ENCODE data around the gene AZIN2. TPM values are rescaled to one million over a fixed set of nuclear protein-coding genes. Genes with fewer than 3 reads are reported as not detected.

AZIN2 gene
- total RNA-seq, 2 experiments from 2014 or later = 1.8 to 3.6 TPM

DNA sequence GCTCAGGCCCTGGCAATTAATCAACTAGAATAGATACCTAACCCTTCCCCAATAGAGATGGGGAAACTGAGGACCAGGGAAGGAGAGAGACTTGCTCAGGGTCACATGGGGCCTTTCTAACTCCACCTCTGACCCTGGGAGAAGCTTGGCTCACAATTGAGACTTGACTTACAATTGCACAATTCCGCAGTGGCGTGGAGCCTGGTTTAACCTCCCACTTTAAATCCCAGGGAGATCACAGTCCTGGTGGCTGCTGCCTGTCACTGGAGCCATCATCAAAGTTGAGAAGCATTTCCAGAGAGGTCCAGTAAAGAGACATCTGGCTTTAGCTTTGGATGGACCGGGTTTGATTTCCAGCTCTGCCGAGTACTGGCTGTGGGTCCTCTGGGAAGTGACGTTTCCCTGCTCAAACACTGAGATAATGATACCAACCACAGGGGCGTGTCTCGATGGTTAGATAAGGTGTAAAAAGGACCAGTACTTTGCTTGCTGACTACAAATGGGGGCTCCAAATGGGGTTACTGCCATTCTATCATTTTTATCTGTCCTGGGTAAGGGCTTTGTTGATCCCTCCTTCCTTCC is 61.6 kb downstream of the AZIN2 start:
- Mint-ChIP-seq H3K9me3 (no peaks in the 10 kb centered on the region), H3K4me3 (no peak overlapping the region), H3K4me1 (peaks cover 9% of the 10 kb centered on the region), H3K36me3 (no peaks in the 10 kb centered on the region), H3K27me3 (no peaks in the 10 kb centered on the region), H3K27ac (no peak overlapping the region)
- DNase-seq = no peak

DNA sequence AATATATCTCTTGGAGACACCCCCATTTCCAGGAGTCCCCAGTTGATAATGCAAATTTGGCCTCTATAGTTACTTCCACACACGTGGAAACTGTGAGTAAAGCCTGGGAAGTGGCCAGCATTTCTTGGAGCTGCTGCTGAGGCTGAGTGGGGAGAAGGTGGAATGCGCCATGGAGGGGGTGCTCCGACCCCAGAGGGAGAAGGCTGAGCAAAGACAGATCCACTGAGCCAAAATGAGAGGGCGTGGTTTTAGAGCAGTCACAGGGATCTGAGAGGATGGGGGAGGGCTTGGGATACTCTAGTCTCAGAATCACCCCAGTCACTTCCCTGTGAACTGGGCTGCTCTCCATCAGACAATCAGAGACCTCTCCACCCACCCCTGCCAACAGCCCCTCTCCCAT is 62.2 kb downstream of the AZIN2 start:
- no peak for DNase-seq
- Mint-ChIP-seq H3K4me3 (no peak overlapping the region), H3K9me3 (no peaks in the 10 kb centered on the region), H3K36me3 (no peaks in the 10 kb centered on the region), H3K4me1 (peaks cover 9% of the 10 kb centered on the region), H3K27me3 (no peaks in the 10 kb centered on the region), H3K27ac (no peak overlapping the region)

DNA sequence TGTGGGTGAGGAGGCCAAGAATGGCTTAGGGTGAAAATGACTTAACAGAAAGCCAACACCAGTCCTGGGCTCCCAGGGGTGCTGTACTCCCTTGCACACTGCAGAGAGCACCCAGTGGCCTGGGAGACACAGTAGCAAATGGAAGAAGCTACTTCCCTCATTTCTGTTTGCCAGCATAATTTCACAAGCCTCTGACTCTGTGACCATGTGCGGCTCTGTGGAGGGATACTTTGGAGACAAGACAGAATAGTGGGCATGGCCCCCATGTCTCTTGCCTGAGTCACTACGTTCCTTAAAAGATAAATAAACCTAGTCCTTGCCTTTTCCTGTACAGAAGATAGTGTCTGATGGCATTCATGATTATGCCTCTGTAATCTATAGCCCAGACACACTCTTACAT is 62.7 kb downstream of the AZIN2 start:
- DNase-seq = no peak
- Mint-ChIP-seq H3K27ac (no peak overlapping the region), H3K9me3 (no peaks in the 10 kb centered on the region), H3K4me3 (no peak overlapping the region), H3K36me3 (no peaks in the 10 kb centered on the region), H3K27me3 (no peaks in the 10 kb centered on the region), H3K4me1 (peaks cover 9% of the 10 kb centered on the region)

- no peaks in the 10 kb centered on the region for H3K36me3 Mint-ChIP-seq
- H3K27me3 Mint-ChIP-seq = no peaks in the 10 kb centered on the region
- peaks cover 5% of the 10 kb centered on the region for H3K4me1 Mint-ChIP-seq
- no peak overlapping the region for H3K27ac Mint-ChIP-seq
- H3K4me3 Mint-ChIP-seq = no peak overlapping the region
- no peaks in the 10 kb centered on the region for H3K9me3 Mint-ChIP-seq
- no peak for DNase-seq
Observed at GRCh38 chr1:33146003-33146402, 65.0 kb downstream of the AZIN2 start.

- Mint-ChIP-seq H3K27me3 (no peaks in the 10 kb centered on the region), H3K27ac (no peak overlapping the region), H3K4me1 (no peaks in the 10 kb centered on the region), H3K9me3 (no peaks in the 10 kb centered on the region), H3K36me3 (no peaks in the 10 kb centered on the region), H3K4me3 (no peak overlapping the region)
- no peak for DNase-seq
Observed at GRCh38 chr1:33147275-33147996, 66.5 kb downstream of the AZIN2 start.

GRCh38 chr1:33147997-33148314 is 67.0 kb downstream of the AZIN2 start:
- Mint-ChIP-seq H3K36me3 (no peaks in the 10 kb centered on the region), H3K27ac (no peak overlapping the region), H3K4me1 (no peaks in the 10 kb centered on the region), H3K4me3 (no peak overlapping the region), H3K9me3 (no peaks in the 10 kb centered on the region), H3K27me3 (no peaks in the 10 kb centered on the region)
- DNase-seq = no peak

- no peak for DNase-seq
- Mint-ChIP-seq H3K27ac (no peak overlapping the region), H3K27me3 (no peaks in the 10 kb centered on the region), H3K36me3 (no peaks in the 10 kb centered on the region), H3K4me3 (no peak overlapping the region), H3K9me3 (no peaks in the 10 kb centered on the region), H3K4me1 (no peaks in the 10 kb centered on the region)
Observed at GRCh38 chr1:33148615-33149014, 67.7 kb downstream of the AZIN2 start.

GRCh38 chr1:33149453-33150190 is 68.7 kb downstream of the AZIN2 start:
- H3K9me3 Mint-ChIP-seq = no peaks in the 10 kb centered on the region

GRCh38 chr1:33150522-33150921 is 69.6 kb downstream of the AZIN2 start:
- H3K9me3 Mint-ChIP-seq = no peaks in the 10 kb centered on the region
- H3K4me3 Mint-ChIP-seq = no peak overlapping the region
- no peaks in the 10 kb centered on the region for H3K4me1 Mint-ChIP-seq
- no peaks in the 10 kb centered on the region for H3K36me3 Mint-ChIP-seq
- DNase-seq = no peak
- H3K27me3 Mint-ChIP-seq = no peaks in the 10 kb centered on the region
- no peak overlapping the region for H3K27ac Mint-ChIP-seq

More at GRCh38 chr1:33149453-33150190, 68.7 kb downstream of the AZIN2 start:
- H3K4me1 Mint-ChIP-seq = no peaks in the 10 kb centered on the region
- no peak for DNase-seq
- H3K27ac Mint-ChIP-seq = no peak overlapping the region
- H3K27me3 Mint-ChIP-seq = no peaks in the 10 kb centered on the region
- no peak overlapping the region for H3K4me3 Mint-ChIP-seq
- no peaks in the 10 kb centered on the region for H3K36me3 Mint-ChIP-seq

DNA sequence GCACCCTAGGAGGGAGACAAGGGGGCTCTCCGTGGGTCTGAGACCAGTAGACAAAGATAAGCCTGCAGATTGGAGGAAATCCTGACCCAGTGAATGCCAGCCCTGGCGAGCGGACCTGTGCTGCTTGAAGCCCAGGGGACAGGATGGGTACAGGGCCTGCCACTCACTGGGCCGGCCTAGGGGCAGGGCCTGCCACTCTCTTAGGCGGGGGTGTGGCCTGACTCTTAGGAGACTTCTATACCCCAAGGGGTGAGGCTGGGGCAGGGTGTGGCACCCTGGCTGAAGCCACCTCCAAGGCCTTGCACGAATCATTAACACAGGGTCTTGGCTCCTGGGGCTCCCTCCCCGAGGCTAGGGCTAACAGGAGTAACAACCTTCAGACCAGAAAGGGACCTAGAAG is 70.2 kb downstream of the AZIN2 start:
- no peaks in the 10 kb centered on the region for H3K27me3 Mint-ChIP-seq
- H3K9me3 Mint-ChIP-seq = no peaks in the 10 kb centered on the region
- no peak overlapping the region for H3K27ac Mint-ChIP-seq
- no peak overlapping the region for H3K4me3 Mint-ChIP-seq
- no peaks in the 10 kb centered on the region for H3K36me3 Mint-ChIP-seq
- H3K4me1 Mint-ChIP-seq = no peaks in the 10 kb centered on the region
- DNase-seq = no peak

GRCh38 chr1:33152685-33153432 is 71.9 kb downstream of the AZIN2 start:
- H3K4me1 Mint-ChIP-seq = no peaks in the 10 kb centered on the region
- DNase-seq = no peak
- H3K27ac Mint-ChIP-seq = no peak overlapping the region
- no peak overlapping the region for H3K4me3 Mint-ChIP-seq
- no peaks in the 10 kb centered on the region for H3K36me3 Mint-ChIP-seq
- H3K9me3 Mint-ChIP-seq = no peaks in the 10 kb centered on the region
- no peaks in the 10 kb centered on the region for H3K27me3 Mint-ChIP-seq

DNA sequence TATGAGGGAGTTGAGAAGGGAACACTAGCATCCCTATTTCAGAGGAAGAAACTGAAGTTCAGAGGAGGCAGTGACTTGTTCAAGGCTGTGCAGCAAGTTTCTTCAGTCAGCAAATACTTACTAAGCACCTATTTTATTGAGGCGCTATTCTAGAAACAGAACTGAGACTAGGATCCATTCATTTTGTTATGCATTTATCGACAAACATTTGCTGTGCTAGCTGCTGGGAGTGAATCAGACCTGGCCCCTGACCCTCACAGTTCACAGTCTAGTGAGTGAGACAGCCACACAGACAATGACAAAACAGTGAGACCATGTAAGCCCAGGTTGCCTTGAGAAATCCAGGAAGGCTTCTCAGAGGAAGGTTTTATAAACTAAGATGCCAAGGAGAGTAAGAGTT is 72.7 kb downstream of the AZIN2 start:
- Mint-ChIP-seq H3K27ac (no peak overlapping the region), H3K27me3 (no peaks in the 10 kb centered on the region), H3K36me3 (no peaks in the 10 kb centered on the region), H3K4me3 (no peak overlapping the region), H3K4me1 (no peaks in the 10 kb centered on the region), H3K9me3 (no peaks in the 10 kb centered on the region)
- no peak for DNase-seq

GRCh38 chr1:33155877-33156538 is 75.1 kb downstream of the AZIN2 start:
- no peaks in the 10 kb centered on the region for H3K4me1 Mint-ChIP-seq
- no peaks in the 10 kb centered on the region for H3K9me3 Mint-ChIP-seq
- H3K27me3 Mint-ChIP-seq = no peaks in the 10 kb centered on the region
- DNase-seq = no peak
- no peak overlapping the region for H3K27ac Mint-ChIP-seq
- H3K36me3 Mint-ChIP-seq = no peaks in the 10 kb centered on the region
- H3K4me3 Mint-ChIP-seq = no peak overlapping the region

DNA sequence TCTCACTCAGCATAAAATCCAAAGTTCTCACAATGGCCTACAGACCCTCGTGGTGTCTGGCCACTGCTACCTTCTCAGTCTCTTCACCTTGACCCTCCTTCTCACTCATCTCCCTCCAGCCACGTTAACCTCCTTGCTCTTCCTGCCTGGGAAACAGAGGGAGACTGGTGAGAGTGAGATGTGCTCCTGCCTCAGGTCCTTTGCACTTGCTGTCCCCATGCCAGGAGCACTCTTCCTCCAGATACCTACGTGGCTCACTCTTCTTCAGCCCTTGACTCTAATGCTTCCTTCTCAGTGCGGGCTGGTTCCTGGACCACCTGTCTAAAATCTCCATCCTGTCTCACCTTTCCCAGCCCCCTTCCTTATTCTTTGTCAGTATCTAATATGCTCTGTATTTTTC is 76.2 kb downstream of the AZIN2 start:
- no peak overlapping the region for H3K27ac Mint-ChIP-seq

GRCh38 chr1:33158366-33158765 is 77.4 kb downstream of the AZIN2 start:
- H3K4me3 Mint-ChIP-seq = no peak overlapping the region
- peaks cover 2% of the 10 kb centered on the region for H3K4me1 Mint-ChIP-seq
- H3K27ac Mint-ChIP-seq = no peak overlapping the region
- DNase-seq = no peak
- H3K9me3 Mint-ChIP-seq = no peaks in the 10 kb centered on the region
- no peaks in the 10 kb centered on the region for H3K36me3 Mint-ChIP-seq
- no peaks in the 10 kb centered on the region for H3K27me3 Mint-ChIP-seq

More for the DNA sequence above, 76.2 kb downstream of the AZIN2 start:
- no peak for DNase-seq
- Mint-ChIP-seq H3K27me3 (no peaks in the 10 kb centered on the region), H3K4me3 (no peak overlapping the region), H3K9me3 (no peaks in the 10 kb centered on the region), H3K4me1 (peaks cover 2% of the 10 kb centered on the region), H3K36me3 (no peaks in the 10 kb centered on the region)

All from activated naive CD8-positive, alpha-beta T cell treated with anti-CD3 and anti-CD28 coated beads for 36 hours (primary cell).